D721Med (cell line): Measurements from ENCODE around the gene ADM5.

Source experiments
- DNase-seq: peaks from one replicate; pipeline ENCODE4 v3.0.0; 2011; ENCODE audit warnings: low spot score; ENCODE audit not compliant: insufficient read length
- FAIRE-seq: peaks from 2 replicates; lab custom pipeline; 2011; peaks lifted over from hg19 to GRCh38; lab: Jason Lieb, UNC
- TF ChIP-seq, protein P1 (sequence below): IDR thresholded peaks from 2 replicates; pipeline ENCODE4 v1.5.1; 2012; ENCODE audit warnings: mild to moderate bottlenecking, control low read depth; ENCODE audit not compliant: insufficient read depth; ENCODE audit errors: missing control alignments

The ADM5 gene

DNA sequence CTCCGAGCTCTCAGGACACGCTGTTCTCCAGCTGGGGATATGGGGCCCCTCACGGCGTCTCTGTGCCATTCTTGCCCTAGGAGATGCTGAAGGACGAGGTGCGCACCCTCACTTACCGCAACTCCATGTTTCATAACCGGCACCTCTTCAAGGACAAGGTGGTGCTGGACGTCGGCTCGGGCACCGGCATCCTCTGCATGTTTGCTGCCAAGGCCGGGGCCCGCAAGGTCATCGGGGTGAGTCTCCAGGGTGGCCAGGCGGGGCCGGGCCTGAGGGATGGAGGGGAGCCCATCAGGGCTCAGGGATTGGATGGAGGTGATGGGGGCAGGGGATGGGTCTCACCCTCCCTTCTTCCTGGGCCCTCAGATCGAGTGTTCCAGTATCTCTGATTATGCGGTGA lies 7.6 kb upstream of the ADM5 start:
- DNase-seq (no peak), FAIRE-seq (no peak)
- TF ChIP-seq, protein P1, sequence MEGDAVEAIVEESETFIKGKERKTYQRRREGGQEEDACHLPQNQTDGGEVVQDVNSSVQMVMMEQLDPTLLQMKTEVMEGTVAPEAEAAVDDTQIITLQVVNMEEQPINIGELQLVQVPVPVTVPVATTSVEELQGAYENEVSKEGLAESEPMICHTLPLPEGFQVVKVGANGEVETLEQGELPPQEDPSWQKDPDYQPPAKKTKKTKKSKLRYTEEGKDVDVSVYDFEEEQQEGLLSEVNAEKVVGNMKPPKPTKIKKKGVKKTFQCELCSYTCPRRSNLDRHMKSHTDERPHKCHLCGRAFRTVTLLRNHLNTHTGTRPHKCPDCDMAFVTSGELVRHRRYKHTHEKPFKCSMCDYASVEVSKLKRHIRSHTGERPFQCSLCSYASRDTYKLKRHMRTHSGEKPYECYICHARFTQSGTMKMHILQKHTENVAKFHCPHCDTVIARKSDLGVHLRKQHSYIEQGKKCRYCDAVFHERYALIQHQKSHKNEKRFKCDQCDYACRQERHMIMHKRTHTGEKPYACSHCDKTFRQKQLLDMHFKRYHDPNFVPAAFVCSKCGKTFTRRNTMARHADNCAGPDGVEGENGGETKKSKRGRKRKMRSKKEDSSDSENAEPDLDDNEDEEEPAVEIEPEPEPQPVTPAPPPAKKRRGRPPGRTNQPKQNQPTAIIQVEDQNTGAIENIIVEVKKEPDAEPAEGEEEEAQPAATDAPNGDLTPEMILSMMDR: no peak

DNA sequence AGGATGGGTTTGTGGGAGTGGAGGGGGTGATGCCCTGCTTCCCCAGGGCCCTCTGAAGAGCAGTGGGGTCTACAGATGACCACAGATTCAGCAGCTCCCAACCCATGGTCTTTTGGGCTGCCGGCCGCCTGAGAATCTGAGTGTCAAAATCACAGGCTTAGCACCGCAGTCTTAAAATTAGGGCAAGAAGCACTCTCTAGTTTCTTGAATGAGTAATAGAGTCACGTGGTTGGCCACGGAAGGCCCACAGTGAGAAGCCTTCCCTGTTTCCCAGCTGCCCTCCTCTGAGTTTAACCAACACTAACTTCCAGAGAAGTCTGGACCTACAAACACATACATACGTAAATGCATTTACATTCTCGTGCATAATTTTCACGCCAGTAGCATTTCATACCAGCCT lies 7.1 kb upstream of the ADM5 start:
- TF ChIP-seq, protein P1: no peak
- DNase-seq: no peak

DNA sequence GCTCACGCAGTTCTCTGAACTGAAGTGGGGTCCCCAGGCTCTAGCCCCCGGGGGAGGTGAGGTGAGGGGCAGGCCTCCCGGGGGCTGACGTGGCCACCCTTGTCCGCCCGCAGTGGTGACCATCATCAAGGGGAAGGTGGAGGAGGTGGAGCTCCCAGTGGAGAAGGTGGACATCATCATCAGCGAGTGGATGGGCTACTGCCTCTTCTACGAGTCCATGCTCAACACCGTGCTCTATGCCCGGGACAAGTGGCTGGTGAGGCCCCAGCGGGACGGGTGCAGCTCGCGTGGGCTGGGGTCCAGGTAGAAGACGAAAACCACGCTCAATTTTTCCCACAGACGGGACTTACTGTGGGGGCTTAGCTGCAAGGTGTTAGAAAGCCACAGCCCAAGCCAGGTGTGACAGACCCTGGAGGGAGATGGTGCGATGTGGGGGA lies 5.6 kb upstream of the ADM5 start:
- no peak for DNase-seq
- TF ChIP-seq, protein P1: no peak
- no peak for FAIRE-seq

More for the DNA sequence above, 7.1 kb upstream of the ADM5 start:
- FAIRE-seq: no peak

DNA sequence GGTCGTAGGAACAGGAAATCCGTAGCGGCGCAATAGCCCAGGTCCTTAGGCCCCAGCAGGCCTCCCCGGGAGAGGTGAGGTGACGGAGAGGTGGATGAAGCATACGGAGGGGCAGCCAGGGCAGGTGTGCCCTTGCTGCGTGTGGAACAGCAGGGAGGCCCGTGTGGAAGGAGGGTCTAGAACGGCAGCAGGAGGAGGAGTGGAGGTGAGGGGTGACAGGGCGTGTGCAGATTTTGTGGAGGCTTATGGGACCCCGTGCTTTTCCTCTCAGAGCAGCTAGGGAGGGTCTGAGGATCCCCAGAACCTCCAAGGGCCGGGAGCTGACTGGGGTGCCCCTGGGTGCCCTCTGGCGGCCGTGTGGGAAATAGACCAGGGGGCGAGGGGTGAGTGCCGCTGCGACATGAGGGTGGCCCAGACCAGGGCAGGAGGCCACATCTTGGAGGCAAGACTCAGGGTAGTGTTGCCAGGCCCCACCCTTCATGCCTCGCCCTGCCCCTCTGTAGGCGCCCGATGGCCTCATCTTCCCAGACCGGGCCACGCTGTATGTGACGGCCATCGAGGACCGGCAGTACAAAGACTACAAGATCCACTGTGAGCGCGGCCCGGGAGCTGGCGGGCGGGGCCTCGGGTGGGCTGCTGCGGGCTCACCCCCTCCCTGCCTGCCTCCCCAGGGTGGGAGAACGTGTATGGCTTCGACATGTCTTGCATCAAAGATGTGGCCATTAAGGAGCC lies 5.0 kb upstream of the ADM5 start:
- TF ChIP-seq, protein P1: no peak
- FAIRE-seq (no peak), DNase-seq (no peak)

DNA sequence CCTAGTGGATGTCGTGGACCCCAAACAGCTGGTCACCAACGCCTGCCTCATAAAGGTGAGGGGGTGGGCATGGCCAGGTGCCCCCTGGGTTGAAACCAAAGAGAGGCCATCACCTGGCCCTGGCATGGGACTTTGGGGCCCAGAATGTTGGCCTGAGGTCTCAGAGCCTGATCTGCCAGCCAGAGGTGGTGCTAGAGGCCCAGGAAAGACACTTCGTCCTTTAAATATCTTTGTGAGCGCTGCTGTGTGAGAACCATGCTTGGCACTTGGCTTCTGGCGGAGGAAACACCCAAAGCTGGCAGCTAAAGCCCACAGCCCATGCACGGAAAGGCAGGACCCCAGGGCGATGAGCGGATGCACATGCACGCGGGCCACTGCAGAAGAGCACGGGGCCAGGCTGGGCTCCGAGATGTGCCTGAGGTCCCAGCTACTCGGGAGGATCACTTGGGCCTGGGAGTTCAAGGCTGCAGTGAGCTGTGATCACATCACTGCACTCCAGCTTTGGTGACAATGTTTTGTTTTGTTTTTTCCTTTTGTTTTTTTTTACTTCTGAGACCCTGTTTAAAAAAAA lies 4.3 kb upstream of the ADM5 start:
- TF ChIP-seq, protein P1: no peak
- FAIRE-seq (no peak), DNase-seq (no peak)

DNA sequence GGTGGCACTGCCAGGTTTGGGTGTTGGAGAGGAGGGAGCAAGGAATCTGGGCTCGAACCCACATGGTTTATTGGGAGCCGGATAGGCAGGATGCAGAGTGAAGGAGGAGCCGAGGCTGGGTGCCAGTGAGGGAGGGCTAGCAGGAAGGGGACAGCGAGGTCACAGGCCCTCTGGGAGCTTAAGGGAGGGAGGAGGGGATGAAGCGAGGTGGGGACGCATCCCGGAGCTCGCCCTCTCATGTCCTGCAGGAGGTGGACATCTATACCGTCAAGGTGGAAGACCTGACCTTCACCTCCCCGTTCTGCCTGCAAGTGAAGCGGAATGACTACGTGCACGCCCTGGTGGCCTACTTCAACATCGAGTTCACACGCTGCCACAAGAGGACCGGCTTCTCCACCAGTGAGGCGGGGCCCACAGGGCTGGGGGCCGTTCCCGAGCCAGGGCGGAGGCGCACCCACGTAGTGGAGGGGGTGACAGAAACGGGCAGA lies 3.5 kb upstream of the ADM5 start:
- DNase-seq (no peak), FAIRE-seq (no peak)
- TF ChIP-seq, protein P1: no peak
